Endodermal cell (in vitro differentiated cells): Measurements from ENCODE around the gene METTL2A. TPM values are rescaled to one million over a fixed set of nuclear protein-coding genes. Genes with fewer than 3 reads are reported as not detected.

Source experiments
- total RNA-seq, 2 donors: library from RNA; stranded (reverse); fragmentation: NEBNext Ultra II Directional in 1 of 2; extraction: Animal tissue kit (Norgen Biotek cat#: 25700) in 1 of 2; gene quantifications; 2 replicates in 1 of 2; 3 replicates in 1 of 2; pipeline ENCODE4 v1.2.1, GENCODE V29; 2021

The METTL2A gene
- total RNA-seq, 2 donors from 2014 or later: 30.1 to 38.5 TPM

Other genes starting within 250 kb of the METTL2A start
- not detected for gene EFCAB3, start 43.3 kb upstream of the METTL2A start, total RNA-seq
- 10 to 100 TPM; 76.2 to 89.2 TPM for gene TLK2, start 54.9 kb downstream of the METTL2A start, total RNA-seq
- 100 to 1,000 TPM; 103 to 165 TPM for gene MRC2, start 203.8 kb downstream of the METTL2A start, total RNA-seq